COR-L47 (cell line): ENCODE data around the gene GIPC2.
"Not testable (repeated sequence)": the region's sequence is repeated elsewhere in the genome, so short reads cannot be mapped to it uniquely, and the experiment has no call there.

Experiments used
- DNase-seq: peaks from one replicate; lab custom pipeline; 2025; lab: John Stamatoyannopoulos, UW

The GIPC2 gene

DNA sequence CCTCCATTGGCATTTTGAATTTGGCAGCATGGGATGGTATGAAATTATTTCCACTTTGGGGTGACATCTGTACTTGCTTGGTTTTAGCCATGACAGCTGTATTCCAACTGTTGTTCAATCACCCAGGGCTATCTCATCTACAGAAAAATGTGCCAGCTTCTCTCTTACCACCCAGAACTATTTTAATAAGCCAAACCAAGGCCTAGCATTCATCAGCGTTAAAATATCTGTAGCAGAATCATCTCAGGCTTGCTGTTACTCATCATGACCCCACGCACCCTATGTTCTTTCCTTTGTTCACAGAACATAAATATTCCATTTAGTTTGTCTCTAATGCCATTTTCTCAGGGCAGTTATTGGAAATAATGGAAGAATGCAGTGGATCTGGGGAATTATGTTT is 49.8 kb downstream of the GIPC2 start:
- no peak for DNase-seq

DNA sequence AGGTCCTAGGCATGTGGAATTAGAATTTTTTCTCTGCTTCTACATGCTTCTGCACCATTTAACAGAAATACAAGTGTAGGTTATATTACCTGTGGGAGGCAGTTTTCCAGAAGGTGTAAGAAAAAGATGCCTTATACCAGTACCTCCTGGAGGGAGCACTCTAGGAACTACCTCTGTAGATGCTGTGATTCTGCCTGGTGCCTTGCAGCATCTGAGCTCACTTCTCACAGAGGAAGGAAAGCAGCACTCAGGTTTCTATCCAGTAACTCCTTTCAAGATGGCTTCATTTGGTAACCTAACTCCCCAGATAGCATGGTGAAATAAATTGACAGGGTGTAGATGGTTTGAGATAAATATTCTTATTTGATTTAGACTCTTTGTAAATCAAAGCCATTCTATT is 50.3 kb downstream of the GIPC2 start:
- DNase-seq, result no peak

GRCh38 chr1:78096976-78097375 is 51.2 kb downstream of the GIPC2 start:
- DNase-seq, result no peak

DNA sequence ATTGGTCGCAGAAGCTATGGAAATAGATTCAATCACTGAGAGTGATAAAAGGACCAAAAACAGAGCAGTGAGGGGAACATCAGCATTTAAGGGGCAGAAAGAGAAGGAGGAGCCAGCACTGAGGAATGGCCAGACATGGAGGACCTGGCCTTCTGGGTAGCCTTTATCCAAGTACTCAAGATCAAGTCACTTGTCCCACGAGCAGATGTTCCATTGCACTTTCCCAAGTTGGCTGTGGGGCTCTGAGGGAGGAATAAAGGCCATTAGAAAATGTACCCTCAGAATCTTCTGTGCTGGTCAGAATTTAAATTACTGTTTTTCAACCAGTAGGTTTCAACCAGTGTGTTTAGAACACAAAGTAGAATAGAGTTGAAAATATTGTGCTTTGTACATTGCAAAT is 55.3 kb downstream of the GIPC2 start:
- no peak for DNase-seq

- no peak for DNase-seq
Observed at GRCh38 chr1:78101514-78101913, 55.7 kb downstream of the GIPC2 start.

GRCh38 chr1:78102082-78102481 is 56.3 kb downstream of the GIPC2 start:
- DNase-seq, result no peak

DNA sequence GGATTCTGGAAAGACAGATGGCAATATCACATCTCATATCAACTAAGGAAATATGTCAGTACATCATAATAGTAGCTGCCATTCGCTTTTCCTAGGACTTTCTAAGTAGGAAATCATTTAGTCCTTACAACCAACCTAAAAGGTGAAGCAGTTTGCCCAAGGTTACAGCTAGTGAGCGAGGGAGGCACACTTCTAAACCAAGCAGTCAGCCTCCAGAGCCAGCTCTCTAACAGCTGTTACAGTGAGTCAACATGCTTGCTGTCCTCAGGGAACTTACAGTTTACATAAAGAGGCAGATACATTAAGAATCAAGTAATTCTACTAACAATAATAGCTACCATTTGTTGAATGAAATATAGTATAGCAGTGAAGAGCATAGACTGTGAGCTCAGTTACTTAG is 57.1 kb downstream of the GIPC2 start:
- no peak for DNase-seq

GRCh38 chr1:78104322-78104721 is 58.6 kb downstream of the GIPC2 start:
- no peak for DNase-seq

GRCh38 chr1:78109659-78110058 is 63.9 kb downstream of the GIPC2 start:
- DNase-seq, result not testable (repeated sequence)

DNA sequence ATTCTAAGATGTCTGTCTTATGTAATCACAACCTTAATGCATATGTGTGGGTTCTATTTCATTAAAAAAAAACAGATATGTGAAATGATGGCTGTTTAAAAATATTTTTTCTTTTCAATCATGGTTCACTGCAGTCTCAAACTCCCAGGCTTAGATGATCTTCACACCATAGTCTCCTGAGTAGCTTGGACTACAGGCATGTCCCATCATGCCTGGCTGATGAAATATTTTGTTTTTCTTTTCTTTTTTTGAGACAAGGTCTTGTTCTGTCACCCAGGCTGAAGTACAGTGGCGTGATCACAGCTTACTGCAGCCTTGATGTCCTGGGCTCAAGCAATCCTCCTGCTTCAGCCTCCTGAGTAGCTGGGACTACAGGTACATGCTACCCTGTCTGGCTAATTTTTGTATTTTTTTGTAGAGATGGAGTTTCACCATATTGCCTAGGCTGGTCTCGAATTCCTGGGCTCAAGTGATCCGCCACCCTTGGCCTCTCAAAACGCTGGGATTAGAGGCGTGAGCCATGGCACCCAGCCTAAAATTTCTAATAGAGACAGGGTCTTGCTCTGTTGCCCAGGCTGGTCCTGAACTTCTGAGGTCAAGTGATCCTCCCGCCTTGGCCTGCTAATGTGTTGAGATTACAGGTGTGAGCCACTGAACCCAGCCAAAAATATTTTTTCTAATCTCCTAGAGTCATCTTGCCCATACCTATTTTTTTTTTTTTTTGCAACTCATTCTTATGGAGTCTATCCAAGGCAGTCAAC is 67.6 kb downstream of the GIPC2 start:
- no peak for DNase-seq

- peak; percentile 81 for DNase-seq
Observed at GRCh38 chr1:78114034-78114956, 68.5 kb downstream of the GIPC2 start.

DNA sequence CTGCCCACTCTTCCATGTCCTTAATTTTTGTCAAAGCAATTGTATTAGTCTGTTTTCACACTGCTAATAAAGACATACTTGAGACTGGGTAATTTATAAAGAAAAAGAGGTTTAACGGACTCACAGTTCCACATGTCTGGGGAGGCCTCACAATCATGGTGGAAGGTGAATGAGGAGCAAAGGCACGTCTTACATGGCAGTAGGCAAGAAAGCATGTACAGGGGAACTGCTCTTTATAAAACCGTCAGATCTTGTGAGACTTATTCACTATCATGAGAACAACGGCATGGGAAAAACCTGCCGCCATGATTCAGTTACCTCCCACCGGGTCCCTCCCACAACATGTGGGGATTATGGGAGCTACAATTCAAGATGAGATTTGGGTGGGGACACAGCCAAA is 74.7 kb downstream of the GIPC2 start:
- not testable (repeated sequence) for DNase-seq

DNA sequence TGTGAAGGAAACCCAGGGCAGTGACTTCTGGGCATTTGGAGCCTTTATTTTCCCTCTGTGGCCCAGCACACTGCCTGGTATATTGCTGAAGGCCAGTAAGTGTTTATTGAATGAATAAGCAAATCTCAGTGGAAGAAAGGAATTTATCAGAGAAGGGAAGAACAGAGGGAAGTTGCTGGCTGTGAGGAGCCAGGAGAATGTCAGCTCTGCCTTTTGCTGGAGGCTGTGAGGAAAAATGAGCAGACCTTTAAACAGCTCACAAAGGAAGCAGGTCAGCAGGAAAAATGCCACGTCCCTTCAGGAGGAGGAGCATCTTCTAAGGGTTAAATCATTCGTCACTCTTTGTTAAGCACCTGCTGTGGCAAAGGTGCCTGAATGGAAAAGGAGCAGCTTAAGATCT is 75.9 kb downstream of the GIPC2 start:
- DNase-seq, result no peak

DNA sequence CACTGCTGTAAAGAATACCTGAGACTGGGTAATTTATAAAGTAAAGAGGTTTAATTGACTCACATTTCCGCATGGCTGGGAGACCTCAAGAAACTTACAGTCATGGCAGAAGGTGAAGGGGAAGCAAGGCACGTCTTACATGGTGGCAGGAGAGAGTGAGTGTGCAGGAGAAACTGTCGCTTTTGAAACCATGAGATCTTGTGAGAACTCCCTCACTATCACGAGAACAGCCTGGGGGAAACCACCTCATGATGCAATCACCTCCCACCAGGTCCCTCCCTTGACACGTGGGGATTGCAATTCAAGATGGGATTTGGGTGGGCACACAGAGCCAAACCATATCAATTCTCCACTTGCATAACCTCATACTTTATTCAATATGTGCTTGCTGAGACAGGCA is 76.6 kb downstream of the GIPC2 start:
- no peak for DNase-seq

GRCh38 chr1:78126506-78126905 is 80.7 kb downstream of the GIPC2 start:
- DNase-seq, result no peak

DNA sequence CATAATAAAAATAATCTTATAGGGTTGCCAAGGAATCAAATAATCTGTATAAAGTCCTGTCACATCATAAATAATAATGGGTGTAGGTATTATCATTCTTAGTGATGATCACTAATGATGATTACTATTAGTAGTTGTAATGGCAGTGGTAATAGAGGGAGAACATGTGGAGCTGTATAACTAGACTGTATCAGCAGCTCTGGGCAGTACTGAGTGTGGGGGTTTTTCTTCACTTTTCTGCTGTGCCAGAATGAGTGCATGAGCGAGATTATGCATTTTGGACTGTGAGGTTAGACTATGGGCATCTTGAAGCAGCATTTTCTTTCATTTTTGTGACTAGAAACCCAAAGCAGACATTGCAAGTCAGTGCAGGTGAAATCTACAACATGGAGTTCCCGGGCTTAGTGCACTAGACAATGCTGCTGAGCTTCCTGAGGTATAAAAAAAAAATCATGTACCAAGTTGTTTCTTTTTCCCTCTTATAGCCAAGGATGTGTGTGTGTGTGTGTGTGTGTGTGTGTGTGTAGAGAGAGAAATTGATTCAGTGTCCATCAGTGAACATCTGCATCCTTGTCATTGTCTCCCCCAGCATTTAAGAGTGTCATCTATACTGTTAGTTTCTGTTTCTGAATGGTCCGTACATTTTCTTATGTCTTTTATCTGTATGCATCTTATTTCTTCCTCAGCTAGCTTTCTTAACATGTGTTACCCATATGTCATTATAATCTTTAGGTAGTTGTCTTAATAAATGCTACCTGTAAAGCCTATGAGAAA is 86.6 kb downstream of the GIPC2 start:
- DNase-seq, result no peak

GRCh38 chr1:78132948-78133322 is 87.2 kb downstream of the GIPC2 start:
- DNase-seq, result no peak

GRCh38 chr1:78136680-78137079 is 90.9 kb downstream of the GIPC2 start:
- DNase-seq, result no peak

DNA sequence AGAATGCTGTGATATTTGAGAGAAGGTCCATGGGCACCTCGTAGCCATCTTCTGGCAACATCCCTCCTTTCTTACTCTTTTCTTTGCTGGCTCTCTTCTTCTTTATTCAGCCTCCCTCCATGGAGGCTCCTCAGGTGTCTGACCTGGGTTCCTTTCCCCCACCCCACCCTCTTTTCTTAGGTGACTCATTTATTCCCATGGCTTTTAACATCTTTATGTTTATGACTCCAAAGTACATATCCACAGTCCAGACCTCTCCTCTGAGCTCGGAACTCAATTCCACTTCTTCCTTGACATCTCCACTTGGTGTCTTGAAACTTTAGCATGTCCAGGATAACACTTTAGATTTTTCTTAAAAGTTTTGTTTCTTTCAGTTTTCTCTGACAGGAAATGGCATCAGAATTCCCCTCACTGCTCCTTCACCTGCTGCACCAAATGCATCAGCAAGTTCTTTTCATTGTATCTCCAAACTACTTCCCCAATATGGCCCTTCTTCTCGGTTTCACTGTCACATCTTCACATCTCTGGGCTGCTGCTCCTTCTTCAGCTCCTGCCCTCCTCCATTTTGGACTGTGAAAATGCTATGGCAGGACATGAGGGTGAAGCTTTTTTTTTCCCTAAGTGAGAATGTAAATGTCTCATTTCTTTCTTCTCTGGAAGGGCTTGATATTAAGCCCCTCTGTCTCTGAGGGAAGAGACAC is 95.9 kb downstream of the GIPC2 start:
- DNase-seq, result no peak

DNA sequence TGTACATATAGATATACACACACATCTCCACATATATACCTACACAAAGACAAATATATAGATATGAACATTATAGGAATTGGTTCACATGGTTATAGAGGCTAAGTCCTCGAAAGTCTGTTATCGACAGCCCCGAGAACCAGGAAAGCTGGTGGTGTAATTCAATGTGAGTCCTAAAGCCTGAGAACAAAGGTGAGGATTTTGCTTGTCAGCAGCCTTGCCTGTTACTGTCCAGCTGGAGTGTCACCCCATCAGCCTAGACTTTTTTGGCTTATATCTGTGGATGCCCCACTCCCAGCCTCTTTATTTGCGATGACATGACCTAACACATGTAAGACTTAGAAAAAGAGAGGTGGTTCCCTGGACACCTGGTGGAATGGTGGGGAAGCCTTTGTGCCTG is 97.0 kb downstream of the GIPC2 start:
- DNase-seq, result no peak

DNA sequence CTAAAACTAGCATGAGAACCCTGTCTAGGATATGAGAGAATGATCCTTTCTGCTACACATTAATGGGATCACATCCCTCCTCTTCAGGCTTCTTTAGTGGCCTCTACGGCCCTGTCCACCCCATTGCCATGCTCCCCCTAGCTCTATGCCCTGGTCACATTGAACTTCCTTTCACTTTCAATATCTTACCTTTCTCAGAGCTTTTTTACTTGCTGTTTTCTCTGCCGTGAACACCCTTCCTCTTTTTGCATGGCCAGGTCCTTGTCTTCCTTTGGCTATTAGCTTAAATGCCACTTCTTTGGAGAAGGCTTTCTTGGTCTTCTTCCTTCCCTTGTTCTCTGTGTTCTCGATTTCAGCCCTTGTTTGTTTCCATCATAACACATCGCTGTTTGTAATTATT is 97.4 kb downstream of the GIPC2 start:
- DNase-seq, result no peak

GRCh38 chr1:78143673-78144072 is 97.9 kb downstream of the GIPC2 start:
- no peak for DNase-seq
